Panc1 (cell line): Measurements from ENCODE around the gene CYP27B1.

Experiments used
- CTCF ChIP-seq: fragments of 450-650 bp; IDR thresholded peaks from 2 replicates; pipeline ENCODE4 v1.5.1; 2017; ENCODE audit warnings: mild to moderate bottlenecking
- POLR2AphosphoS5 ChIP-seq: IDR thresholded peaks from 2 replicates; pipeline ENCODE4 v1.6.1; 2012; ENCODE audit warnings: mild to moderate bottlenecking, low read depth, low read length, moderate library complexity

- TF ChIP-seq CTCF (no peak), POLR2AphosphoS5 (no peak)
Measured at GRCh38 chr12:57754411-57755193, 12.3 kb downstream of the CYP27B1 start, which contains the start of gene MARCHF9.
